Stomach (tissue), 4 donors: ENCODE results near the gene SLC25A20.

Experiments used
- POLR2A ChIP-seq, 4 donors: fragments of 450-650 bp; IDR thresholded peaks; one replicate each; pipeline ENCODE4 v1.6.1; 2016; ENCODE audit warnings: antibody characterized with exemption in 4 of 4, control low read depth in 2 of 4, mild to moderate bottlenecking in 1 of 4, moderate library complexity in 1 of 4
- POLR2AphosphoS5 ChIP-seq, 3 donors: sonication (generic); formaldehyde crosslinking; IDR thresholded peaks; one replicate each; pipeline ENCODE4 v1.6.1; 2016; ENCODE audit warnings: antibody characterized with exemption in 3 of 3
- TF ChIP-seq, protein P1 (sequence below), 7 experiments: fragments of 450-650 bp in 4 of 7; fragments of 200-600 bp in 3 of 7; sonication (generic) in 3 of 7; IDR thresholded peaks; one replicate each; pipeline ENCODE4 v1.5.1; 2016 to 2019; ENCODE audit warnings: antibody characterized with exemption in 7 of 7, control low read depth in 2 of 7, mild to moderate bottlenecking in 1 of 7

DNA sequence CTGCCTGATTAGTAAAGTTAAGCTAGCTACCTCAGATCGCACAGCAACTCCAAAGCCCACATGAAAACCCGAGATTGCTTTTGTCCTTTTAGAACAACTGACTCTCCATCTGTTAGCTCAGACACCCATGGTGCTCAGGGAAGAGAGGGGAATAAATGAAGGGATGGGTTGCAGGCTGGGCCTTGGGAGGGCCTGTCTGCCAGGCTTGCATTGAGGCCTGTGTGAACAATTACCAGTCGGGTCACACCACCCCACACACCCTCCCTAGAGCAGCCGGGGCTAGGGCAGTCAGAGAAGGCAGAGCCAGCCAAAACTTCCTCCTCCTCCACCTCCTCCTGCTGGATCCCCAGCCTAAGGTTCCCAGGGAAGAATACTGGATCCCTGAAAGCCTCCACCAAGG, 42.2 kb downstream of the SLC25A20 start:
- TF ChIP-seq, protein P1, sequence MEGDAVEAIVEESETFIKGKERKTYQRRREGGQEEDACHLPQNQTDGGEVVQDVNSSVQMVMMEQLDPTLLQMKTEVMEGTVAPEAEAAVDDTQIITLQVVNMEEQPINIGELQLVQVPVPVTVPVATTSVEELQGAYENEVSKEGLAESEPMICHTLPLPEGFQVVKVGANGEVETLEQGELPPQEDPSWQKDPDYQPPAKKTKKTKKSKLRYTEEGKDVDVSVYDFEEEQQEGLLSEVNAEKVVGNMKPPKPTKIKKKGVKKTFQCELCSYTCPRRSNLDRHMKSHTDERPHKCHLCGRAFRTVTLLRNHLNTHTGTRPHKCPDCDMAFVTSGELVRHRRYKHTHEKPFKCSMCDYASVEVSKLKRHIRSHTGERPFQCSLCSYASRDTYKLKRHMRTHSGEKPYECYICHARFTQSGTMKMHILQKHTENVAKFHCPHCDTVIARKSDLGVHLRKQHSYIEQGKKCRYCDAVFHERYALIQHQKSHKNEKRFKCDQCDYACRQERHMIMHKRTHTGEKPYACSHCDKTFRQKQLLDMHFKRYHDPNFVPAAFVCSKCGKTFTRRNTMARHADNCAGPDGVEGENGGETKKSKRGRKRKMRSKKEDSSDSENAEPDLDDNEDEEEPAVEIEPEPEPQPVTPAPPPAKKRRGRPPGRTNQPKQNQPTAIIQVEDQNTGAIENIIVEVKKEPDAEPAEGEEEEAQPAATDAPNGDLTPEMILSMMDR (IDR thresholded peaks at IDR 0.05) = no peak
- no peak for TF ChIP-seq POLR2A (IDR thresholded peaks at IDR 0.05)
- no peak for TF ChIP-seq POLR2AphosphoS5 (IDR thresholded peaks at IDR 0.05)
